CD14-positive monocyte (primary cell): ENCODE results near the gene G3BP2. TPM values are rescaled to one million over a fixed set of nuclear protein-coding genes. Genes with fewer than 3 reads are reported as not detected.

Experiments used
- DNase-seq, 3 donors: peaks; one replicate each; pipeline ENCODE4 v3.0.0-alpha.2; 2011 to 2022
- H2AFZ ChIP-seq: 2 replicates; pipeline ENCODE4 v1.6.0; 2012; ENCODE audit warnings: mild to moderate bottlenecking, low read depth, low read length, inconsistent platforms; ENCODE audit not compliant: insufficient read depth, poor library complexity, severe bottlenecking
- H3K27ac ChIP-seq, 2 donors: 1 replicate in 1 of 2; 2 replicates in 1 of 2; pipeline ENCODE4 v1.5.1; 2012 to 2013; ENCODE audit warnings: low read length in 2 of 2, control low read depth in 1 of 2, inconsistent platforms in 1 of 2, low read depth in 1 of 2, mild to moderate bottlenecking in 1 of 2
- H3K27me3 ChIP-seq, 2 donors: one replicate each; pipeline versions ENCODE4 v1.6.0 to v1.6.1; 2011 to 2013; ENCODE audit warnings: low read length in 2 of 2; ENCODE audit not compliant: control insufficient read depth in 2 of 2, insufficient read depth in 2 of 2
- H3K36me3 ChIP-seq, 2 donors: replicated peaks in 1 of 2; 1 replicate in 1 of 2; 2 replicates in 1 of 2; pipeline versions ENCODE4 v1.5.1 to v1.6.1; 2012 to 2013; ENCODE audit warnings: low read length in 2 of 2, control low read depth in 1 of 2, inconsistent platforms in 1 of 2, mild to moderate bottlenecking in 1 of 2; ENCODE audit not compliant: insufficient read depth in 2 of 2, control insufficient read depth in 1 of 2
- H3K4me1 ChIP-seq, 2 donors: 1 replicate in 1 of 2; 2 replicates in 1 of 2; pipeline versions ENCODE4 v1.5.1 to v1.6.1; 2012 to 2013; ENCODE audit warnings: low read length in 2 of 2, control low read depth in 1 of 2, inconsistent platforms in 1 of 2, mild to moderate bottlenecking in 1 of 2, moderate library complexity in 1 of 2; ENCODE audit not compliant: insufficient read depth in 2 of 2, control insufficient read depth in 1 of 2
- H3K4me2 ChIP-seq: replicated peaks from 2 replicates; pipeline ENCODE3; 2012; ENCODE audit warnings: low read length, moderate library complexity, mild to moderate bottlenecking; ENCODE audit not compliant: poor library complexity, severe bottlenecking; ENCODE audit errors: extremely low read depth
- H3K4me3 ChIP-seq, 3 experiments: fragments of 200-600 bp in 1 of 3; sonication (generic) in 1 of 3; replicated peaks in 1 of 3; 1 replicate in 2 of 3; 2 replicates in 1 of 3; pipeline ENCODE4 v1.5.1; 2011 to 2013; ENCODE audit warnings: low read length in 3 of 3, mild to moderate bottlenecking in 3 of 3, control low read depth in 2 of 3, low read depth in 2 of 3, inconsistent platforms in 1 of 3, moderate library complexity in 1 of 3
- H3K79me2 ChIP-seq: 2 replicates; pipeline ENCODE4 v1.6.0; 2012; ENCODE audit warnings: mild to moderate bottlenecking, control low read depth, inconsistent platforms, low read length, moderate library complexity; ENCODE audit not compliant: insufficient read depth
- H3K9ac ChIP-seq: 2 replicates; pipeline ENCODE4 v1.6.0; 2017; ENCODE audit warnings: low read length, mild to moderate bottlenecking; ENCODE audit not compliant: insufficient read depth, poor library complexity, severe bottlenecking
- H3K9me3 ChIP-seq, 2 donors: replicated peaks in 1 of 2; 1 replicate in 1 of 2; 2 replicates in 1 of 2; pipeline versions ENCODE4 v1.5.1 to v1.6.1; 2012 to 2013; ENCODE audit warnings: low read length in 2 of 2, control low read depth in 1 of 2; ENCODE audit not compliant: control insufficient read depth in 1 of 2, insufficient read depth in 1 of 2
- H4K20me1 ChIP-seq: 2 replicates; pipeline ENCODE4 v1.6.0; 2012; ENCODE audit warnings: mild to moderate bottlenecking, low read length, control low read depth, moderate library complexity; ENCODE audit not compliant: insufficient read depth
- H3K27ac Mint-ChIP-seq, 7 donors: one replicate each; pipeline ENCODE4 v1.8.0; 2020; ENCODE audit warnings: mild to moderate bottlenecking in 7 of 7, mixed read lengths in 7 of 7, moderate library complexity in 6 of 7, inconsistent platforms in 2 of 7
- H3K27me3 Mint-ChIP-seq, 3 donors: one replicate each; pipeline ENCODE4 v1.8.0; 2021 to 2022; ENCODE audit warnings: low read depth in 3 of 3, mild to moderate bottlenecking in 3 of 3, mixed read lengths in 3 of 3, moderate library complexity in 3 of 3, inconsistent platforms in 1 of 3
- H3K36me3 Mint-ChIP-seq, 2 donors: one replicate each; pipeline ENCODE4 v1.8.0; 2020; ENCODE audit warnings: mixed read lengths in 2 of 2, inconsistent platforms in 1 of 2, mild to moderate bottlenecking in 1 of 2
- H3K4me1 Mint-ChIP-seq: one replicate; pipeline ENCODE4 v1.8.0; 2020; ENCODE audit warnings: mild to moderate bottlenecking, mixed read lengths
- H3K4me3 Mint-ChIP-seq, 2 donors: one replicate each; pipeline ENCODE4 v1.8.0; 2020; ENCODE audit warnings: mild to moderate bottlenecking in 2 of 2, mixed read lengths in 2 of 2, moderate library complexity in 1 of 2
- H3K9me3 Mint-ChIP-seq, 7 donors: one replicate each; pipeline ENCODE4 v1.8.0; 2020 to 2022; ENCODE audit warnings: mixed read lengths in 7 of 7, mild to moderate bottlenecking in 6 of 7, moderate library complexity in 6 of 7, inconsistent platforms in 2 of 7
- CTCF ChIP-seq: fragments of 200-600 bp; IDR thresholded peaks from one replicate; pipeline ENCODE4 v1.8.0; 2022; ENCODE audit warnings: antibody characterized with exemption, mild to moderate bottlenecking
- WGBS: methylation state at CpG from one replicate; pipeline ENCODE4 v1.1.5; 2013; ENCODE audit warnings: missing lambda C conversion rate; ENCODE audit not compliant: insufficient coverage; 5-methylcytosine and 5-hydroxymethylcytosine counted together
- intact Hi-C, 2 donors: fragments of 100-400 bp; cut with micrococcal nuclease; formaldehyde crosslinking; loops; one replicate each; pipeline versions ENCODE4 v1.15.0 to v1.15.1; 2023
- polyA plus RNA-seq, 3 donors: library from polyadenylated mRNA; depleted of rRNA in 1 of 3; unstranded in 2 of 3; stranded (reverse) in 1 of 3; fragments of 300-500 nt in 2 of 3; fragments of >200 nt in 1 of 3; fragmentation: Illumina TruSeq in 2 of 3; gene quantifications; 1 replicate in 2 of 3; 2 replicates in 1 of 3; pipeline ENCODE4 v1.2.3, GENCODE V29; 2012 to 2021

Gene G3BP2
- polyA plus RNA-seq, 3 donors = 32.5 to 92.3 (median 74.2) TPM

GRCh38 chr4:75637827-75638226 is 35.4 kb downstream of the G3BP2 start:
- peaks cover 3 to 5% of the 10 kb centered on the region in 2 donors for H3K4me1 ChIP-seq
- H3K79me2 ChIP-seq = no peaks in the 10 kb centered on the region
- no peak for TF ChIP-seq CTCF
- DNase-seq = no peak
- no peak overlapping the region for H3K27ac ChIP-seq
- H3K4me3 ChIP-seq = no peak overlapping the region
- H3K4me2 ChIP-seq = no peak overlapping the region
- H3K36me3 ChIP-seq = peaks cover 2 to 12% of the 10 kb centered on the region in 2 donors
- Mint-ChIP-seq H3K27me3 (no peaks in the 10 kb centered on the region), H3K36me3 (peaks cover 3 to 15% of the 10 kb centered on the region in 2 donors), H3K4me1 (peaks cover 23% of the 10 kb centered on the region), H3K4me3 (no peak overlapping the region), H3K27ac (no peak overlapping the region), H3K9me3 (no peaks in the 10 kb centered on the region)
- WGBS = 86% methylated on average over 1 of the region's 1 CpG
- H3K9me3 ChIP-seq = no peaks in the 10 kb centered on the region
- no peak overlapping the region for H2AFZ ChIP-seq
- H3K9ac ChIP-seq = no peak overlapping the region
- H3K27me3 ChIP-seq = no peaks in the 10 kb centered on the region
- intact Hi-C loops = no loop called here
- no peaks in the 10 kb centered on the region for H4K20me1 ChIP-seq

- Histone ChIP-seq H3K36me3 (peaks cover 0 to 6% of the 10 kb centered on the region in 2 donors), H3K9ac (no peak overlapping the region), H3K4me1 (peaks cover 3 to 5% of the 10 kb centered on the region in 2 donors), H3K9me3 (no peaks in the 10 kb centered on the region), H3K79me2 (no peaks in the 10 kb centered on the region), H3K27ac (no peak overlapping the region), H3K27me3 (no peaks in the 10 kb centered on the region), H3K4me3 (no peak overlapping the region), H4K20me1 (no peaks in the 10 kb centered on the region), H3K4me2 (no peak overlapping the region), H2AFZ (no peak overlapping the region)
- intact Hi-C loops = no loop called here
- Mint-ChIP-seq H3K27me3 (no peaks in the 10 kb centered on the region), H3K27ac (no peak overlapping the region), H3K4me1 (peaks cover 21% of the 10 kb centered on the region), H3K9me3 (no peaks in the 10 kb centered on the region), H3K36me3 (peaks cover 1 to 11% of the 10 kb centered on the region in 2 donors), H3K4me3 (no peak overlapping the region)
- TF ChIP-seq CTCF = no peak
- no peak for DNase-seq
- WGBS = no CpG with 5 or more reads among the region's 1 CpG
Measured at GRCh38 chr4:75637176-75637575, 36.0 kb downstream of the G3BP2 start.
